Stimulated activated CD8-positive, alpha-beta memory T cell treated with anti-CD3 and anti-CD28 coated beads, Interleukin-12 subunit alpha, Interleukin-12 subunit beta, amount 100 ng/mL, for 24 hours (primary cell): ENCODE data around the gene TRPT1.
A peak's percentile ranks its signal among the peaks of the same experiment; 100 is the strongest.

Experiments used
- DNase-seq: peaks from one replicate; pipeline ENCODE4 v3.0.0-alpha.2; 2020; ENCODE audit errors: extremely low read depth

TRPT1 gene

DNA sequence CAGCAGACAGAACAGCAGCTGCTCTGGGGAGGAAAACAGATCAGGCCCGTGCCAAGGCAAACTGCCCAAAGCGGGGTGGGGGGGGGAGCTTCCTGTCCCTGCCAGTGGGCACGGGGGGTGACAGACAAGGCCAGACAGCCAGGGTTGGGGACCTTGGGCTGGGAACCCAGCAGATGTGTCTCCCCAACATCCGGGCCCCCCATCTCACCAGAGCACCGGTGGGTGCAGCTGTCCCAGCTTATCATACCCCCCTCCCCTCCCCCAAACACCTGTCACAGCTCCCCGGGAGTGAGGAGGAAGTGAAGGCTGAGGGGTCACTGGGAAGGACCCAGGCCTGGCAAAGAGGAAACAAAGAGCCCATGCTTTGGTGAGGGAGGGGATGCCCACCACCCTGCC lies 19.4 kb upstream of the TRPT1 start:
- DNase-seq, result no peak

DNA sequence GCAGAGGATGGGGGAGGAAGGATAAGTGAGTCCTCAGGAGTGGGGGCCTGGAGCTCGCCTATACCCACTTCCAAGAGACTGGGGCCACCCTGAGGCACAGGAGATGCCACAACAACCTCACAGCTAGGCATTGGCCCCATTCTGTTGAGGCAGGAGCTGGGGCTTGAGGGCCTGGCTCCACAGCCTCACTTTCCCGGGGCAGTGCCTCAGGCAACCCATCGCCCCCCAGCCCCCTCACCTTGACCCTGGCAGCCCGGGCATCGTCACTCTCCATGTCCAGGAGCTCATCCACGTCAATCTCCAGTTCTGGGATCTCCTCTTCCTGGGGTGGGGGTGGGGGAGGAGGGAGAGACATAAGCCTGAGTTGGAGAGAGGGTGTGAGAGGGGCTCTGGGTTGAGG lies 19.0 kb upstream of the TRPT1 start:
- DNase-seq, result no peak

DNA sequence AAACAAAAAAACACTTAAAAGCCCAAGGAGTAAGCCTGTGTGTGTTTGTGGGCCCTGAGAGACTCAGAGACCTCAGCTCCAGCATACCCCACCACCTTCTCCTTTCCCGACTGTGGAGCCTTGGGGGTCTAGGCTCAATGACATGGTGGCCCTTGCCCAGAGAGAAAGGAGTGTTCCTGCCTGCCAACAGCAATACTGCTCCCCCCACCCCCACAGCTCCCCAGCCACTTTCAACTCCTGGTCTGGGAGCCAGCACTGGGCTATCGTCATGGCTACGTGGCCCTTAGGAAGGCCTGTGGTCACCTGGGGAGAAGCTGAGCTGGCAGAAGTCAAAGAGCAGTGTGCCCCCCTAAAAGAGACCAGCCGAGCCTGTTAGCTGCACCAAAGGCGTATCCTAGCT lies 18.1 kb upstream of the TRPT1 start:
- no peak for DNase-seq

GRCh38 chr11:64243236-64243854 lies 17.4 kb upstream of the TRPT1 start:
- DNase-seq, result no peak

- no peak for DNase-seq
These were observed 15.7 kb upstream of the TRPT1 start for GRCh38 chr11:64241491-64242374.

GRCh38 chr11:64241241-64241490 lies 15.2 kb upstream of the TRPT1 start:
- DNase-seq, result peak; percentile 99

- DNase-seq, result peak; percentile 96
These were observed 14.7 kb upstream of the TRPT1 start, which contains the start of gene FKBP2 for GRCh38 chr11:64240435-64241240. Gene FKBP2 (plus strand): TSS chr11:64241095. CDS start chr11:64242388, 1,293 bp downstream.

DNA sequence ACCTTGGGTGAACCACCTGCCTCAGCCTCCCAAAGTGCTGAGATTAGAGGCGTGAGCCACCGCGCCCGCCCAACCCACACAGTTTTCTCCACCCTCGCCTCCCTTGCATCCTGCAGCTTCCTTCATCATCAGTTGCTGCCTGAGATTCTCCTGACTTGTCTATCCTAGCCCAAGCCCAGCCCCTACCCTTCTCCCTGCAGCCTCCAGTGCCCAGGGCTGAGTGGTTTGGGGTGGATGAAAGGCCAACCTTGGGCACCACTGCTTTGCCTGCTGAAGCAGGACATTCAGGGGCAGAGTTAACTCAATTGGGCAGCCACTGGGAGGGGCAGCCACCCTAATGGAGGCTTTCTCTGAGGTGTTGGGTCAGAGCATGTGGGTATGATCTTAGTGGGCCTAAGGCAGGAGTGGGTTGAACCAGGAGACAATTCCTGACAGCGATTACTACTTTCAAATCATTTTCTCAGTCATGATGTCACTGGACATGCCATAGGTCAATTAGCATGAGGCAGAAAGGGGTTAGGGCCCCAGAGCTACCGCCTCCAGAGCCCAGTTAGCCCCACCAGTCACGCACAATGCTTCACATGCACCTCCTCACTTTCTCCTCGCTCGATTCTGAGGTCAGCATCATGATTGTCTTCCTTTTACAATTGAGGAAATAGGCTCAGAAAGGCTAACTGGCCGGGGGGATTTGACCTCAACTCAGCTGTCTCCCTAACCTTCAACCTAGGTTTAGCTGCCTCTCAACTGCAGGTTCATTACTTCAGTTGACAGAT lies 13.9 kb upstream of the TRPT1 start:
- no peak for DNase-seq

DNA sequence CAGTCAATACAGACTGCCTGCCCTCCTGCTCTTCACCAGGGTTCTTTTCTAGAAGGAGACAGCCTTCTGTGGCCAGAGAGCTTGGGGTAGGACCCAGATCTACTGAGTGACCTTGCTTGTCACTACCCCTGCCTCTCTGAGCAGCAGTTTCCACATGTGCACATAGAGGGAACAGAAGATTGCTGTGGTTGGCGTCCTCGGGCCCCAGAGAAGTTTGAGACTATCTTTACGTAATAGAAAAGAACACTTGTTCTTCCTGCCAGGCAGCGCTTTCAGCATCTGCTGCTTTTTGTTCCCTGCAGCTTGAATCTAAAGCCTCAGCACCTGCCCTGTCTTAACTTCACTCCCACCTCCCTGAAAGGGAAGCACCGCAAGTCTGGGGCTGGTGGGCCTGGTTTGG lies 13.0 kb upstream of the TRPT1 start:
- DNase-seq, result no peak

DNA sequence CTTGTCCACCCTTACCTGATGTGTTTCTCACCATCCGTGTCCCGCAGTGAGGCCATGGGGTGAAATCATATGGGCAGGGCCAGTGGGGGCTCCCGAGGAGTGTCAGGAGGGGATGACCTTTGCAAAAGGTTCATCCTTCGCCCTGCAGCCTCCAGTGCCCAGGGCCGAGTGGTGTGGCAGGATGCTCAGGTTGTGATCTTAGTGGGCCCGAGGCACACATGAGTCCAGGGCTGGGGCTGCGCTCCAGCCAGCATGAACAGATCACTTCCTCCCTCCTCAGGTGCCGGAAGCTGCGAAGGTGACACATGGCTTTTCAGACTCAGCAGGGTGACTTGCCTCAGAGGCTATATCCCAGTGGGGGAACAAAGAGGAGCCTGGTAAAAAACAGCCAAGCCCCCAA lies 12.1 kb upstream of the TRPT1 start:
- no peak for DNase-seq

DNA sequence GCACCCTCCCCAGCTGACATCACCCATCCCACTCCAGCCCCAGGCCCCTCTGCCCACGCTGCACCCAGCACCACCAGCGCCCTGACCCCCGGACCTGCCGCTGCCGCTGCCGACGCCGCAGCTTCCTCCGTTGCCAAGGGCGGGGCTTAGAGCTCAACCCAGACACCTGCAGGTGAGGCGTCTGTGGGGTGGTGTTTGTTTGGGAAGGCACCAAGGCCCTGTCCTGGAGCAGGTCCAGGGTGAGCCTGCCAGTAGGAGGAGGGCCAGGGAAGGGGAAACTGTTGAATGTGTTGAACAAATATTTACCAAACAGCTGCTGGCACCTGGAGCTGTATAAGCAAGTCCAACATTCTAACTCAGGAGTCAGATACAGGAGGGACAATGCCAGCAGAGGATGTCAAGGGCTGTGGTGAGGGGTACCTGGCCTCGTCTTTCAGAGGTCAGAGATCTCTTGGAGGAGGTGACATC lies 11.5 kb upstream of the TRPT1 start:
- no peak for DNase-seq

- no peak for DNase-seq
These were observed 9.6 kb upstream of the TRPT1 start for GRCh38 chr11:64235437-64236161.

- no peak for DNase-seq
These were observed 8.8 kb upstream of the TRPT1 start for GRCh38 chr11:64234647-64235379.

DNA sequence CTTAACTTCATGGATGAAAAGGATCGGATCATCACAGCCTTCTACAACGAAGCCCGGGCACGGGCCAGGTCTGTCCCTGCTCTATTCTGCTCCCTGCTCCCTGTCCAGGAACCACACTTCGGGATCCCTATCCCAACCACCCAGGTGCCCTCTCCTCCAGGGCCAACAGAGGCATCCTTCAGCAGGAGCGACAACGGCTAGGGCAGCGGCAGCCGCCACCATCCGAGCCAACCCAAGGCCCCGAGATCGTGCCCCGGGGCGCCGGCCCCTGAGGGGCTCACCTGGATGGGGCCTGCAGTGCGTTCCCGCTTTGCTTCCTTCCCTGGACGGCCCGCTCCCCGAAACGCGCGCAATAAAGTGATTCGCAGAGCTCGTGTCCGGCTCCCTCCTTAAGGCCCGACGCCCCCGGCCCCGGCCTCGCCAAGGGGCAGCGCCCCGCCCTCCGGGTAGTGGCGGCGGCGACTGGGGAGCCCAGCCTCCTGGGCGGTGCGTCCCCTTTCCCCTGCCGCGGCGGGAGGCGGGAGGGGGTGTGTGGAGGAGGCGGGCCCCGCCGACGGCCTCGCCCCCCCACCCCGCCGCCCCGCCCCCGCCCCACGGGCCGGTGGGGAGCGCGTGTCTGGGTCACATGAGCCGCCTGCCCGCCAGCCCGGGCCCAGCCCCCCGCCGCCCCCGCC lies 8.1 kb upstream of the TRPT1 start, which contains the start of gene VEGFB:
VEGFB (plus strand) TSS at position 672 of the 674 bp plus-strand sequence. CDS start 250 bp downstream, outside the sequence.
- no peak for DNase-seq

DNA sequence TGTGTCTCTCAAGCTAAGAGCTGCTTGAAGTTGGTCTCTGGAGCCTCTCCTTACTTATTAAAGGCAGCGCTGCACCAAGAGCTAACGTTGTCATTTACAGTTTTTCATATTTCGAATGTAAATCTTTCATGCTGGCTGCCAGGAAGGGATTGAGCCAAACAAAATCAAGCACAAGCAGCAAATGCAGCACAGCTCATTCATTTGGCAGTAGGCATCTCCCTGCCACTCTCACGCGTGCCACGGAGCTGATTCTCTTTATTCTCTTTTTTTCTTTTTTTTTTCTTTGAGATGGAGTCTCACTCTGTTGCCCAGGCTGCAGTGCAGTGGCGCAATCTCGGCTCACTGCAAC lies 7.0 kb upstream of the TRPT1 start:
- no peak for DNase-seq

DNA sequence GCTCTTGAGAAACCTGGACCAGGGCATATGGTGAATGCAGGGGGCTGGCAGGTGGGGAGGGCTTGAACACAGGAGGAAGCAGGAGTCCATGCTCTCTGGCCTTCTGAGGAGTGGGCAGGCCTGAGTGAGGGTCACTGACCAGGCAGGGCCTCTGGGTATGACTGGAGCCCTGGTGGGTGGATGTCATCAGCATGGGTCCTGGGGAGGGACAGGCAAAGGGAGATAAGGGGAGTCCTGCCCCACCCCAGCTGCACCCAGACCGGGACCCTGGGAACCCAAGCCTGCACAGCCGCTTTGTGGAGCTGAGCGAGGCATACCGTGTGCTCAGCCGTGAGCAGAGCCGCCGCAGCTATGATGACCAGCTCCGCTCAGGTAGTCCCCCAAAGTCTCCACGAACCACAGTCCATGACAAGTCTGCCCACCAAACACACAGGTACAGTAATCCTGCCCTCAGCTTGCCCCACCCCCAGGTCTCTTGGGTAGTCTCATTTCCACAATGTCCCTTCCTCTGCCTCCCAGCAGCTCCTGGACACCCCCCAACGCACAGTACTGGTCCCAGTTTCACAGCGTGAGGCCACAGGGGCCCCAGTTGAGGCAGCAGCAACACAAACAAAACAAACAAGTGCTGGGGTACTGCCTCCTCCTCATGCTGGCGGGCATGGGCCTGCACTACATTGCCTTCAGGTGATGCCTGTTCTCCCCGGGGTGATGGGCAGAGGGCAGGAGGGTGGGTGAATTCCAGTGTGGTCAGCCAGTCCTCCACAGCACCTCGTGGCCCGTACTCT lies 6.4 kb upstream of the TRPT1 start:
- DNase-seq, result no peak

DNA sequence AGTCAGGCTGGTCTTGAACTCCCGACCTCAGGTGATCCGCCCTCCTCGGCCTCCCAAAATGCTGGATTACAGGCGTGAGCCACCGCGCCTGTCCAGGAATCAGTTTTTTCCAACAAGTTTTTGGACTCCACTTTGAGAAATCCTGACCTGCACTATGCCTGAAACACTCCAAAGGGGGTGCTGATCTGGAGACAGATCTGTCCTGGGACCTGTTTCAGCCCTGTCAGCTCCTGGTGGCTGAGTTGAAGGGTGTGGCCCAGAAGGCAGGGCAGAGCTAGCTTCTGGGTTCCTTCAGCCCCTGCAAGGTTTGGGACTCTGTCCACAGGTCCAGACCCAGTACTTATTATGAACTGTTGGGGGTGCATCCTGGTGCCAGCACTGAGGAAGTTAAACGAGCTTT lies 5.6 kb upstream of the TRPT1 start:
- no peak for DNase-seq

DNA sequence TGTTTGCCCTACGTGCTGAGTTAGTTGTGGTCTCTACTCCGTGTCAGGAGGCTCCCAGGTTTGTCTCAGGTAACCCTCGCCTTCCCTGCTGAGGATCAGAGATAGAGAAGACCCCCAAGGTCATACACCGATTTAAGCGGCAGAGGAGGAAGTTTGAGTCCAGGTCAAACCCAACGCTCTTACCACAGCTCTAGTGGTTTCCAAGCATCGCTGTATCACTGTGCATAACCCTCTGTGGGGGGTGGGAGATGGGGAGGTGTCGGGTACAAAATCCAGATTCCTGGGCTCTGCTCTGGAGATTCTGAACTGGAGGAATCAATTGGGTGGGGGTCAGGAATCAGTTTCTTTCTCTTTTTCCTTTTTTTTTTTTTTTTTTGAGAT lies 5.0 kb upstream of the TRPT1 start:
- no peak for DNase-seq
